OCI-LY1 (cell line): ENCODE data around the gene ZDHHC20.
"Not testable (repeated sequence)": the region's sequence is repeated elsewhere in the genome, so short reads cannot be mapped to it uniquely, and the experiment has no call there.

ENCODE experiments used
- H2AFZ ChIP-seq: fragments of 200-600 bp; sonication (generic), shearing (Covaris generic); 2 replicates; pipeline ENCODE4 v1.6.0; 2014; ENCODE audit warnings: antibody characterized with exemption, mild to moderate bottlenecking, low read length
- H3F3A ChIP-seq: fragments of 200-600 bp; sonication (generic), shearing (Covaris generic); 2 replicates; pipeline ENCODE4 v1.6.0; 2014; ENCODE audit warnings: mild to moderate bottlenecking, antibody characterized with exemption, low read length, moderate library complexity; ENCODE audit not compliant: insufficient read depth
- H3K27ac ChIP-seq: fragments of 200-600 bp; sonication (generic); 2 replicates; pipeline ENCODE4 v1.5.1; 2014; ENCODE audit warnings: low read length, mixed run types, mild to moderate bottlenecking, low read depth; ENCODE audit not compliant: poor library complexity, severe bottlenecking
- H3K27me3 ChIP-seq: fragments of 200-600 bp; sonication (generic); 2 replicates; pipeline ENCODE4 v1.6.0; 2014; ENCODE audit warnings: antibody characterized with exemption, mild to moderate bottlenecking, low read length, moderate library complexity; ENCODE audit not compliant: insufficient read depth
- H3K36me3 ChIP-seq: fragments of 200-600 bp; sonication (generic); 2 replicates; pipeline ENCODE4 v1.6.1; 2014; ENCODE audit warnings: mild to moderate bottlenecking, antibody characterized with exemption, low read length, moderate library complexity, mixed read lengths; ENCODE audit not compliant: insufficient read depth
- H3K4me1 ChIP-seq: fragments of 200-600 bp; sonication (generic); 2 replicates; pipeline ENCODE4 v1.5.1; 2014; ENCODE audit warnings: mild to moderate bottlenecking, low read length, moderate library complexity; ENCODE audit not compliant: insufficient read depth, severe bottlenecking
- H3K4me2 ChIP-seq: fragments of 200-600 bp; sonication (generic), shearing (Covaris generic); 2 replicates; pipeline ENCODE4 v1.6.1; 2014; ENCODE audit warnings: low read length
- H3K4me3 ChIP-seq: fragments of 200-600 bp; sonication (generic); 2 replicates; pipeline ENCODE4 v1.5.1; 2014; ENCODE audit warnings: low read length, low read depth, mild to moderate bottlenecking, mixed read lengths; ENCODE audit not compliant: poor library complexity, severe bottlenecking
- H3K79me2 ChIP-seq: fragments of 200-600 bp; shearing (Covaris generic); 2 replicates; pipeline ENCODE4 v1.6.1; 2016; ENCODE audit warnings: mixed run types, low read length, mixed read lengths; ENCODE audit not compliant: insufficient read depth
- H3K9ac ChIP-seq: fragments of 200-600 bp; sonication (generic), shearing (Covaris generic); 2 replicates; pipeline ENCODE4 v1.6.1; 2014; ENCODE audit warnings: mild to moderate bottlenecking, low read length, mixed read lengths
- H3K9me2 ChIP-seq: fragments of 200-600 bp; sonication (generic), shearing (Covaris generic); 2 replicates; pipeline ENCODE4 v1.6.1; 2014; ENCODE audit warnings: low read depth, mild to moderate bottlenecking, low read length, mixed read lengths
- H3K9me3 ChIP-seq: fragments of 200-600 bp; shearing (Covaris generic); 2 replicates; pipeline ENCODE4 v1.6.1; 2014; ENCODE audit warnings: low read length, mixed read lengths
- H4K20me1 ChIP-seq: fragments of 200-600 bp; sonication (generic), shearing (Covaris generic); 2 replicates; pipeline ENCODE4 v1.6.0; 2016; ENCODE audit warnings: mild to moderate bottlenecking, low read length; ENCODE audit not compliant: insufficient read depth
- EZH2 ChIP-seq: fragments of 200-600 bp; sonication (generic), shearing (Covaris generic); IDR thresholded peaks from 2 replicates; pipeline ENCODE4 v1.8.0; 2017; ENCODE audit warnings: borderline replicate concordance, mixed run types, mild to moderate bottlenecking, antibody characterized with exemption, low read length, moderate library complexity, mixed read lengths
- TF ChIP-seq, protein P1 (sequence below): fragments of 200-600 bp; sonication (generic), shearing (Covaris generic); IDR thresholded peaks from 2 replicates; pipeline ENCODE4 v1.5.1; 2017; ENCODE audit warnings: mild to moderate bottlenecking, antibody characterized with exemption, low read length, moderate library complexity, mixed read lengths

The ZDHHC20 gene

GRCh38 chr13:21385710-21386109, 73.4 kb downstream of the ZDHHC20 start:
- TF ChIP-seq EZH2: no peak
- TF ChIP-seq, protein P1, sequence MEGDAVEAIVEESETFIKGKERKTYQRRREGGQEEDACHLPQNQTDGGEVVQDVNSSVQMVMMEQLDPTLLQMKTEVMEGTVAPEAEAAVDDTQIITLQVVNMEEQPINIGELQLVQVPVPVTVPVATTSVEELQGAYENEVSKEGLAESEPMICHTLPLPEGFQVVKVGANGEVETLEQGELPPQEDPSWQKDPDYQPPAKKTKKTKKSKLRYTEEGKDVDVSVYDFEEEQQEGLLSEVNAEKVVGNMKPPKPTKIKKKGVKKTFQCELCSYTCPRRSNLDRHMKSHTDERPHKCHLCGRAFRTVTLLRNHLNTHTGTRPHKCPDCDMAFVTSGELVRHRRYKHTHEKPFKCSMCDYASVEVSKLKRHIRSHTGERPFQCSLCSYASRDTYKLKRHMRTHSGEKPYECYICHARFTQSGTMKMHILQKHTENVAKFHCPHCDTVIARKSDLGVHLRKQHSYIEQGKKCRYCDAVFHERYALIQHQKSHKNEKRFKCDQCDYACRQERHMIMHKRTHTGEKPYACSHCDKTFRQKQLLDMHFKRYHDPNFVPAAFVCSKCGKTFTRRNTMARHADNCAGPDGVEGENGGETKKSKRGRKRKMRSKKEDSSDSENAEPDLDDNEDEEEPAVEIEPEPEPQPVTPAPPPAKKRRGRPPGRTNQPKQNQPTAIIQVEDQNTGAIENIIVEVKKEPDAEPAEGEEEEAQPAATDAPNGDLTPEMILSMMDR: no peak

GRCh38 chr13:21383090-21383489, 76.0 kb downstream of the ZDHHC20 start:
- Histone ChIP-seq H3K4me1 (no peaks in the 10 kb centered on the region), H3K4me2 (no peak overlapping the region), H3K79me2 (no peaks in the 10 kb centered on the region), H3K27me3 (no peaks in the 10 kb centered on the region), H3K9me2 (no peaks in the 10 kb centered on the region), H3K27ac (no peak overlapping the region), H3K9me3 (peaks cover 3% of the 10 kb centered on the region; the same call in 1 of the 2 replicates), H3K36me3 (peaks cover 81% of the 10 kb centered on the region), H2AFZ (no peak overlapping the region), H4K20me1 (no peaks in the 10 kb centered on the region), H3K4me3 (no peak overlapping the region), H3K9ac (no peak overlapping the region), H3F3A (no peaks in the 10 kb centered on the region)
- TF ChIP-seq, protein P1: no peak
- no peak for TF ChIP-seq EZH2

More at GRCh38 chr13:21385710-21386109, 73.4 kb downstream of the ZDHHC20 start:
- Histone ChIP-seq H2AFZ (no peak overlapping the region), H4K20me1 (no peaks in the 10 kb centered on the region), H3K9me3 (peaks cover 3% of the 10 kb centered on the region; the same call in 1 of the 2 replicates), H3K4me1 (no peaks in the 10 kb centered on the region), H3K79me2 (no peaks in the 10 kb centered on the region), H3F3A (no peaks in the 10 kb centered on the region), H3K36me3 (peaks cover 78% of the 10 kb centered on the region), H3K4me3 (no peak overlapping the region), H3K27ac (no peak overlapping the region), H3K9ac (no peak overlapping the region), H3K27me3 (no peaks in the 10 kb centered on the region), H3K4me2 (no peak overlapping the region), H3K9me2 (no peaks in the 10 kb centered on the region)

- H4K20me1 ChIP-seq, H3K4me2 ChIP-seq, H3K27me3 ChIP-seq, H3K27ac ChIP-seq, H3K4me3 ChIP-seq, H3F3A ChIP-seq, H3K9me2 ChIP-seq, H2AFZ ChIP-seq, H3K9ac ChIP-seq, H3K79me2 ChIP-seq, H3K9me3 ChIP-seq, H3K4me1 ChIP-seq: not testable (repeated sequence)
- H3K36me3 ChIP-seq: peaks cover 51% of the 10 kb centered on the region
Observed at GRCh38 chr13:21376998-21377985, 81.8 kb downstream of the ZDHHC20 start.
